SK-N-SH treated with all-trans-retinoic acid at 6 μM for 48 hours (cell line): Measurements from ENCODE around the gene RGS9.

ENCODE experiments used
- ATAC-seq: fragments of 200-7000 bp; cut with Tn5 transposase; 3 replicates; pipeline ENCODE4 v1.9.1; 2020; ENCODE audit warnings: mild to moderate bottlenecking, moderate library complexity
- ARNTL ChIP-seq: fragments of 450-650 bp; formaldehyde crosslinking; IDR thresholded peaks from 2 replicates; pipeline ENCODE4 v1.5.0; 2020; ENCODE audit warnings: low read depth, mild to moderate bottlenecking, moderate library complexity, borderline replicate concordance
- CSDC2 ChIP-seq: fragments of 250-450 bp; sonication (Bioruptor Pico); IDR thresholded peaks from 2 replicates; pipeline ENCODE4 v1.5.0; 2020; ENCODE audit warnings: mild to moderate bottlenecking, moderate library complexity
- ESRRG ChIP-seq: fragments of 250-450 bp; sonication (Bioruptor Pico); IDR thresholded peaks from 2 replicates; pipeline ENCODE4 v1.6.1; 2021; ENCODE audit warnings: mild to moderate bottlenecking
- GLIS3 ChIP-seq: fragments of 250-450 bp; sonication (Bioruptor Pico); IDR thresholded peaks from 2 replicates; pipeline ENCODE4 v1.5.0; 2020; ENCODE audit warnings: mild to moderate bottlenecking, moderate library complexity
- OSR1 ChIP-seq: fragments of 250-450 bp; sonication (Bioruptor Pico); IDR thresholded peaks from 2 replicates; pipeline ENCODE4 v1.8.0; 2022; ENCODE audit warnings: moderate library complexity, mild to moderate bottlenecking, inconsistent platforms
- PATZ1 ChIP-seq: fragments of 250-450 bp; sonication (Bioruptor Pico); IDR thresholded peaks from 2 replicates; pipeline ENCODE4 v1.8.0; 2020; ENCODE audit warnings: mild to moderate bottlenecking, moderate library complexity, borderline replicate concordance
- POU6F1 ChIP-seq: fragments of 250-450 bp; sonication (Bioruptor Pico); IDR thresholded peaks from 2 replicates; pipeline ENCODE4 v1.8.0; 2021; ENCODE audit warnings: low read depth, mild to moderate bottlenecking, moderate library complexity, borderline replicate concordance
- PPARA ChIP-seq: fragments of 250-450 bp; sonication (Bioruptor Pico); IDR thresholded peaks from 2 replicates; pipeline ENCODE4 v1.5.0; 2020; ENCODE audit warnings: mild to moderate bottlenecking, borderline replicate concordance
- RARB ChIP-seq: fragments of 250-450 bp; sonication (Bioruptor Pico); IDR thresholded peaks from 2 replicates; pipeline ENCODE4 v1.8.0; 2021; ENCODE audit warnings: mild to moderate bottlenecking, moderate library complexity
- TCF4 ChIP-seq: fragments of 250-450 bp; sonication (Bioruptor Pico); IDR thresholded peaks from 2 replicates; pipeline ENCODE4 v1.8.0; 2021; ENCODE audit warnings: mild to moderate bottlenecking, moderate library complexity, borderline replicate concordance
- ZC3H10 ChIP-seq: fragments of 250-450 bp; sonication (Bioruptor Pico); IDR thresholded peaks from 2 replicates; pipeline ENCODE4 v1.5.1; 2021; ENCODE audit warnings: mild to moderate bottlenecking, moderate library complexity
- ZFP3 ChIP-seq: fragments of 250-450 bp; sonication (Bioruptor Pico); IDR thresholded peaks from 2 replicates; pipeline ENCODE4 v1.5.0; 2020; ENCODE audit warnings: mild to moderate bottlenecking, moderate library complexity
- ZFP30 ChIP-seq: fragments of 450-650 bp; formaldehyde crosslinking; IDR thresholded peaks from 2 replicates; pipeline ENCODE4 v1.5.0; 2022; ENCODE audit warnings: mild to moderate bottlenecking, moderate library complexity
- ZNF565 ChIP-seq: fragments of 450-650 bp; formaldehyde crosslinking; conservative IDR thresholded peaks from 2 replicates; pipeline ENCODE4 v1.5.0; 2020; ENCODE audit warnings: low read depth, mild to moderate bottlenecking, moderate library complexity
- ZNF8 ChIP-seq: fragments of 450-650 bp; formaldehyde crosslinking; IDR thresholded peaks from 2 replicates; pipeline ENCODE4 v1.5.0; 2020; ENCODE audit warnings: mild to moderate bottlenecking, moderate library complexity
- TF ChIP-seq, protein P1 (sequence below): fragments of 250-450 bp; sonication (Bioruptor Pico); IDR thresholded peaks from 2 replicates; pipeline ENCODE4 v1.5.0; 2020; ENCODE audit warnings: mild to moderate bottlenecking, moderate library complexity
- TF ChIP-seq, protein P2 (sequence below): fragments of 250-450 bp; sonication (Bioruptor Pico); IDR thresholded peaks from 2 replicates; pipeline ENCODE4 v1.5.1; 2021; ENCODE audit warnings: mild to moderate bottlenecking, moderate library complexity

Gene RGS9

GRCh38 chr17:65204001-65204400 lies 66.8 kb downstream of the RGS9 start:
- no peak for TF ChIP-seq ZFP30
- no peak for TF ChIP-seq ZNF565 (CRISPR knock-in tag)
- TF ChIP-seq, protein P1, sequence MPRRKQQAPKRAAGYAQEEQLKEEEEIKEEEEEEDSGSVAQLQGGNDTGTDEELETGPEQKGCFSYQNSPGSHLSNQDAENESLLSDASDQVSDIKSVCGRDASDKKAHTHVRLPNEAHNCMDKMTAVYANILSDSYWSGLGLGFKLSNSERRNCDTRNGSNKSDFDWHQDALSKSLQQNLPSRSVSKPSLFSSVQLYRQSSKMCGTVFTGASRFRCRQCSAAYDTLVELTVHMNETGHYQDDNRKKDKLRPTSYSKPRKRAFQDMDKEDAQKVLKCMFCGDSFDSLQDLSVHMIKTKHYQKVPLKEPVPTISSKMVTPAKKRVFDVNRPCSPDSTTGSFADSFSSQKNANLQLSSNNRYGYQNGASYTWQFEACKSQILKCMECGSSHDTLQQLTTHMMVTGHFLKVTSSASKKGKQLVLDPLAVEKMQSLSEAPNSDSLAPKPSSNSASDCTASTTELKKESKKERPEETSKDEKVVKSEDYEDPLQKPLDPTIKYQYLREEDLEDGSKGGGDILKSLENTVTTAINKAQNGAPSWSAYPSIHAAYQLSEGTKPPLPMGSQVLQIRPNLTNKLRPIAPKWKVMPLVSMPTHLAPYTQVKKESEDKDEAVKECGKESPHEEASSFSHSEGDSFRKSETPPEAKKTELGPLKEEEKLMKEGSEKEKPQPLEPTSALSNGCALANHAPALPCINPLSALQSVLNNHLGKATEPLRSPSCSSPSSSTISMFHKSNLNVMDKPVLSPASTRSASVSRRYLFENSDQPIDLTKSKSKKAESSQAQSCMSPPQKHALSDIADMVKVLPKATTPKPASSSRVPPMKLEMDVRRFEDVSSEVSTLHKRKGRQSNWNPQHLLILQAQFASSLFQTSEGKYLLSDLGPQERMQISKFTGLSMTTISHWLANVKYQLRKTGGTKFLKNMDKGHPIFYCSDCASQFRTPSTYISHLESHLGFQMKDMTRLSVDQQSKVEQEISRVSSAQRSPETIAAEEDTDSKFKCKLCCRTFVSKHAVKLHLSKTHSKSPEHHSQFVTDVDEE (CRISPR knock-in tag) = no peak
- no peak for TF ChIP-seq CSDC2 (CRISPR knock-in tag)
- no peak for TF ChIP-seq OSR1 (CRISPR knock-in tag)
- TF ChIP-seq ARNTL (CRISPR knock-in tag) = no peak
- TF ChIP-seq PATZ1 (CRISPR knock-in tag) = no peak
- no peak for TF ChIP-seq TCF4 (CRISPR knock-in tag)
- no peak for TF ChIP-seq RARB (CRISPR knock-in tag)
- TF ChIP-seq ESRRG (CRISPR knock-in tag) = no peak
- ATAC-seq = no peak

DNA sequence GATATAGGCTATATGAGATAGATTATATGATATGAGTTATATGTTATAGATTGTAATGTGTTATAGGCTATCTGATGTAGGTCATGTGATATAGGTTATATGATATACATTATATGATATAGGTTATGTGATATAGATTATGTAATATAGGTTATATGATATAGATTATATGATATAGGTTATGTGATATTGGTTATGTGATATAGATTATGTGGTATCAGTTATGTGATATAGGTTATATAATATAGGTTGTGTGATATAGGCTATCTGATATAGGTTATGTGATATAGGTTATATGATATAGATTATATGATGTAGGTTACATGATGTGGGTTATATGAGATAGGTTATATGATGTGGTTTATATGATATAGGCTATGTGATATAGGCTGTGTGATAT lies 68.5 kb downstream of the RGS9 start:
- ATAC-seq = no peak
- TF ChIP-seq GLIS3 (CRISPR knock-in tag) (no peak), CSDC2 (CRISPR knock-in tag) (no peak), ZNF8 (CRISPR knock-in tag) (no peak), ZC3H10 (CRISPR knock-in tag) (no peak), ZFP3 (CRISPR knock-in tag) (no peak), ARNTL (CRISPR knock-in tag) (no peak), TCF4 (CRISPR knock-in tag) (no peak), RARB (CRISPR knock-in tag) (no peak), POU6F1 (CRISPR knock-in tag) (no peak), PPARA (CRISPR knock-in tag) (no peak)
- TF ChIP-seq, protein P2, sequence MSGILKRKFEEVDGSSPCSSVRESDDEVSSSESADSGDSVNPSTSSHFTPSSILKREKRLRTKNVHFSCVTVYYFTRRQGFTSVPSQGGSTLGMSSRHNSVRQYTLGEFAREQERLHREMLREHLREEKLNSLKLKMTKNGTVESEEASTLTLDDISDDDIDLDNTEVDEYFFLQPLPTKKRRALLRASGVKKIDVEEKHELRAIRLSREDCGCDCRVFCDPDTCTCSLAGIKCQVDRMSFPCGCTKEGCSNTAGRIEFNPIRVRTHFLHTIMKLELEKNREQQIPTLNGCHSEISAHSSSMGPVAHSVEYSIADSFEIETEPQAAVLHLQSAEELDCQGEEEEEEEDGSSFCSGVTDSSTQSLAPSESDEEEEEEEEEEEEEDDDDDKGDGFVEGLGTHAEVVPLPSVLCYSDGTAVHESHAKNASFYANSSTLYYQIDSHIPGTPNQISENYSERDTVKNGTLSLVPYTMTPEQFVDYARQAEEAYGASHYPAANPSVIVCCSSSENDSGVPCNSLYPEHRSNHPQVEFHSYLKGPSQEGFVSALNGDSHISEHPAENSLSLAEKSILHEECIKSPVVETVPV (CRISPR knock-in tag) = no peak
- TF ChIP-seq, protein P1 (CRISPR knock-in tag) = no peak

GRCh38 chr17:65207448-65207847 lies 70.3 kb downstream of the RGS9 start:
- peak; percentile 79 for ATAC-seq

DNA sequence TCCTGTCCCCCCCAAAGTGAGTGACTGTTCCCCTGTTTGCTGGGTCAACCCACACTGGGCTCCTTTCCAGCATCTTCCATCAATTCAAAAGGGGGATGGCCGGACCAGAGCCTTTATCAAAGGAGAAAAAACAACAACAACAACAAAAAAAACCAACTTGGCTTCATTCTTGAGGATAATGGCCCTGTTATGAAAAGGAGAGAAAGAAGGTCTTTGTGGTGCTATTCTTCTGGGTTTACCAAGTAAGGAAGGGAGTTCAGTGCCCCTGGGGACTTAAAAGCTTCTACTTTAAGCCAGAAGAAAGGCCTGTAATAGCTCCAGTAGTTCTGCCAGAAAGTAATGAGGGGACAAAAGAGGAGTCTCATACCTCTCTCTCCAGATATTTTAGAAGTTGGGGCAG lies 71.5 kb downstream of the RGS9 start:
- ATAC-seq = no peak
- no peak for TF ChIP-seq TCF4 (CRISPR knock-in tag)
- no peak for TF ChIP-seq ESRRG (CRISPR knock-in tag)
- no peak for TF ChIP-seq ZNF8 (CRISPR knock-in tag)
